ENCODE data around the gene EHD4.
A peak's percentile ranks its signal among the peaks of the same experiment; 100 is the strongest.

Gene EHD4

DNA sequence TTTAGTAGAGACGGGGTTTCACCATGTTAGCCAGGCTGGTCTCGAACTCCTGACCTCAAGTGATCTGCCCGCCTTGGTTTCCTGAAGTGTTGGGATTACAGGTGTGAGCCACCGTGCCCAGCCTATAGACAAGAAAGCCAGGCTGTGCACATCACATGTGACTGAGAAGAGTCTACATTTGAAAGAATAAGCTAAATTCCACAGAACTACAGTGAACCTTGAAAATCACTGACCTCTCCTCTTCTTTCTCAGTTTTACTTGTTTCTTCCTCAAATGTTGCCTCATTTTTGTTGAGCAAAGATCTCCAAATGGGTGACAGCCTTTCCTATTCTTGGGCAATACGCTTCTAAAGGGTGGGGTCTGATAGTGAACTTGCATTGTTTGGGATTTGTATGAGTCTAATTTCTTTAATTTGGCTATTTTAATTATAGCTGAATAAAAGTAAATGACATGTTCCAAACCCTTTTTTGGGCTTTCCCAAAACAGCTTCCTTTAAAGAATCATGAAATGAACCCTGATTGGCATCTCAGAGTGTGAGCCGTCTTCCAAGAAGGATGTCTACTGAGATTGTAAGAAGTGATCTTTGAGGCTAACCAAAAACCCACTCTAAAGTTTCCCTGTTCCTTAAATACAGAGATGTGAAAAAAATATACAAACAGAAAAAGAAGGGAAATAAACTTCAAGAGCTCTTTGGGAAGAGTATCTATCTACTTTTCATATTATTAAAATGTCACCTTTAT is 56.9 kb downstream of the EHD4 start:
- no peak for DNase-seq

DNA sequence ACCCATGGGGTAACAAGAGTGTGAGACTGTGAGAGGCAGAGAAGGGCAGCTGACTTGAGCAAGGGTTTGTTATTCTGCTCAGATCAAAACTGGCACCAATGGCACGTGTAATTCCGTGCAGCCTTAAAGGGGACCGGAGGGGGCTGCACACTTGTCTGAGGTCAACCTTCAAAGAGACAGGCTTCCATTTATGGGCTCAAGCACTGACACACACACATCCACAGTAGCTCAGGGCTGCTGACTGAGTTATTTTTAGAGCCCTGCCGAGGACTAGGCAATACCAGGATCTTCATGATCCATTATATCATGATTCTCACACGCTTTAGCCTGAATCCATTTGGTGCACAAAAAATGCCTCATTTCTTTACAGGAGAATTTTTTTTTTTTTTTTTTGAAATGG is 57.9 kb downstream of the EHD4 start:
- DNase-seq: no peak

DNA sequence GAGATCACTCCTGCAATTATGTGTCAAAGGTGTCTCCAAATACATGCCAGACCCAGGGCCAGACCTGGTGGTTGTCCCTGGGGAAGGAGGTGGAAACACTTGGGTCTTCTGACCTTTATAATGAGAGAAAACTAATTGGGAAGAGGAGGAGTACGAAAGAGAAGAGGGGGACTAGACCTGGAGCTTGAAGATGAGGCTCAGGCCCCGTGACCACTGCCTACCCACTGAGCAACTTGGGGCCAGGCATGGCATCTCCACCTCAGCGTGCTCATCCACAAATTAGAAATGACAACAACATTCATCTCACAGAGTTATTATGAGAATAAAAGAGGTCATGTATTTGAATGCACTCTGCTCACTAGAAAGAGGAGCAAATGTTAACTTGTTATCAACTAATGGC is 59.1 kb downstream of the EHD4 start:
- DNase-seq: no peak

DNA sequence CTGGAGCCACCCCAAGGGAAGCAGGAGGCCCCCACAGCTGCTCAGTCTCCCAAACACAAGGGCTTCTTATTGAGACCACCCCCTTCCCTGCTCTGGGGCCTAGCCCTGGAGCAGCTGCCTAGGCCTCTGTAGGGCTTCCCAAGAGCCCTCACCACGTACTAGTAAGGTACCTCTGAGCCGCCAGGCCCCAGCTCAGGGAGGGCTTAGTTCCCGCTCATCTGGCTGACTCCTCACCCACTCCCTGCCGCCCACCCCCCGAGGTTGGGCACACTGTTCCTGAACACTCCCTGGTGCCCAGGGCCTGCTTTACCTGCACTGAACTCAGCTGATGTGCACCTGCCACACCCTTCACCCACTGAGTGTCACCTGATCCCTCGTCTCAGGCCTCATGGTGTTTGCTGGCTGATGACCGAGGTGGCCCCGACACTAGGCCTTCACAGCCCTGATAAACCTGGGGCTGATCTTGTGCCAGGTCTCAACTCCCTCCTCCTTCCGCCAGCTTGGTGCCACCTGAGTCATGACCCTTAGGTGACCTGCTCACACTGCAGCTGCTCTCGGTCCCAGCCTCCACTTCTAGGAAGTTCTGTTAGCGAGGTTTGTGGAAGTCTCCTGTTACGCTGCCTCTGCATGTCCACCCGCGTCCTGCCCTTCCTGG is 60.5 kb downstream of the EHD4 start:
- DNase-seq: no peak

DNA sequence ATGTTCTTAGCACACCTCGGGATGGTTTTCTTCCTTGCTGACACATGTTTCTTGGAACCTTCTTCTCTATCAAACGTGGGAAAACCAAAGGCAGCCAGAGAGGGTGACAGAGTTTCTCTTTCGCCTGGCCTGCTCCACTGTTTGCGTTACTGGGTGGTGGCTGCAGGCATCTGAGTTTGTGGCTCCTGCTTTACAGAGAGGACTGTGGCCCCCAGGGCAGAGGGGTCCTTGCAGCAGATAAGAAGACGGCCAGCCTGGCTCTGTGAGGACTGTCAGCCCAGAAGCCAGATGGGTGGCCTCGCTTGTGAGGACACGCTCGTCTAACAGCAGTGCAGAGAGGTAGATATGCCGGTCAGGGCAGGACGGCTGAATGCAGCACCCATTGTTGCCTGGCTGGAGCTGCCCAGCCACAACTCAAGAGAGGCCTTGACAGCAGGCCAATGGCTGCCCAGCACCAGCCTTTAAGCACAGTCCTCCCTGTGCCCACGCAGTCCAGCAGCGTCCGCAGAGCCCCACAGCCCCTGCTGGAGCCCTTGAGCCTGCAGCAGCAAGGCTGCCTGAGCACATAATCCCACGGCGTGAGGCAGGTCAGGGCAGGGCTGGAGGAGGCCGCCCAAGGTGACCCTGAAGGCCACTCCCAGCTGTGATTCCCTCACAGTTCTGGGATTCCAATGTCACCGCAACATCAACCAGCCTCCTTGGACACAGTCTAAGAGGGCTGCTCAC is 63.5 kb downstream of the EHD4 start:
- no peak for DNase-seq

DNA sequence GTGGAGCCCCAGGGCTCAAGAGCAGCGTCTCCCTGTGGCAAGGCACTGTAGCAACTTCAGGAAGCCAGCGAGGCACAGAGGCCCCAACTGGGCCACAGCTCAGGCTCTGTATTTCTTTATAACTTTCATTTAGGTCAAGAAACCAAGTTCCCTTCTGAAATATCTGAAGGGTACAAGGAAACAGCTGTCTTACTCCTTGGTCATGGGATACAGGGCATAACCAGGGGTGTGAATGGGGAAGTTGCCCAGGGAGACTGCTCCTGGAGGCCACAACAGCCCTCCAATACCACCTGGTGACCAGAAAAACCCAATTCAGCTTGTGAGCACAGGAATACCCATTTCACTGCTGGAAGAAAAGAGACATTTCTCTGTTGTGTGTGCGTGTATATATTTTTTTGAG is 65.2 kb downstream of the EHD4 start:
- no peak for DNase-seq

- no peak for DNase-seq
Observed at GRCh38 chr15:41906608-41907007, 65.7 kb downstream of the EHD4 start.

DNA sequence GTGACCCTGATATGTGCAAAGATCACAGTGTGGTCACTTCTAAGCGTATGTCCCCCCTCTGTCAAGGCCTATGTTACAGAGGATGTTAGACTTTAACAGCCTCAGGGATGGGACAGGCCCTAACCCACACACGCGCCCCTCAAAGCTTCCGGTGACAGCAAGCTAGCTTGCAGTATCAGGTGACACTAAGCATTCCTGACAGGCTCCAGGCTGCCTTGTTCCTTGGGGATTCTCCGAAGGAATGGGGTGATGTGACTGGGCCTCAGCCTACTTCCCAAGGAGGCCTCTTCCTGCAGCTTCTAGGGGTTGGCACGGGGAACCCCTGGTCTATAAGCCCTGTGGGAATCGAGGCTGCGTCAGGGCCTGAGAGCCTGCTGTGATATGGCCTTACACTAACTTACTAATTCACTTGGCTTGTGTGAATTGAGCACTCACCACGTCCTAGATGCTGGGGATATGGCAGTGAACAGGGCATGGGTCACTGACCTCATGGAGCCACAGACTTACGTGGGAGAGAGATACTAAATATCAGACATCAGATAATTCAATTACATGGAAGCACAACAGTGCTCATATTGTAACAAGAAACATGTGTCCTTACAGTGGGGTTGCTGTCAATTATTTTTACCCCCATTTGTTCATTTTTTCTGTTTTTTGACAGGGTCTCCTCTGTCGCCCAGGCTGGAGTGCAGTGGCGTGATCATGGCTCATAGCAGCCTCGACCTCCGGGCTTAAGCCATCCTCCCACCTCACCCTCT is 67.1 kb downstream of the EHD4 start:
- no peak for DNase-seq

DNA sequence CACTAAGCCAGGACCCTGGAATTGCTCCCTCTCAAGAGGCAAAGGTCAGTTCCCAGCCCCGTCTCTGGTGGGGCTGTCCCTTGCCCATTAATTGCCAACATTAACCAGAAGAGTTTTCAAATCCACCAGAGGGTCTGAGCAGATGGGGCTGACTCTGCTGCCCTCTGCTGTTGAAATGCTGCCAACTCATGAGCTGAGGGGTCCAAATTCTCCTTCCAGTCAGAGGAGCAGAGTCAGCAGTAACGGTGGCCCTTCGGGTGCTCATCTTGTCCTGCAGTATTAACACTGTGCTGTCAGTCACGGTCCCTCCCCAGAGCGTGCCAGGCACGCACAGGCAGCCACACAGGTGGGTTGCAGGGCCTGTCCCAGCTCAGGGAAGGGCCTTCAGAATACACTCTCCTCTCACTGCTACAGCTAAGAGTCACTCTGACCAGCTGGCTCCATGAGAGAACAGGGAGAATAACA is 67.8 kb downstream of the EHD4 start:
- DNase-seq: peak; percentile 72

DNA sequence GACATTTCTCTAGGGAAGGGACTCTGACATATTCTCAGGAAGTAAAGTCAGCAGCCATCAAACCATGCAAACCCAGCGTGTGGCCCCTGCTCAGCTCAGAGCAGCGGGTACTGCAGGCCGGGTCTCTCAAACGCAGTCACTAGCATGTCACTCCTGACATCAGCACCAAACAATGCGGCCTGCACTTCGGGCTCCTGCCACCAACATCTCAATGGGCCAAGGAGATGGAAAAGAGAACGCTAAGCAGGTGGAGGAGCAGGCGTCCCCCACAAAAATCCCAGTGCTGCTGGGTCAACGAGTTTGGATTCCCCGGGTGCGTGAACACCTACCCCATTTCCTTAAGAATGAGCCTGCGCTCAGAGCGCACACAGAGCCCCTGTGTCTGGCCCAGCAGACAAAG is 68.6 kb downstream of the EHD4 start:
- no peak for DNase-seq

GRCh38 chr15:41901431-41901830 is 70.9 kb downstream of the EHD4 start:
- no peak for DNase-seq

DNA sequence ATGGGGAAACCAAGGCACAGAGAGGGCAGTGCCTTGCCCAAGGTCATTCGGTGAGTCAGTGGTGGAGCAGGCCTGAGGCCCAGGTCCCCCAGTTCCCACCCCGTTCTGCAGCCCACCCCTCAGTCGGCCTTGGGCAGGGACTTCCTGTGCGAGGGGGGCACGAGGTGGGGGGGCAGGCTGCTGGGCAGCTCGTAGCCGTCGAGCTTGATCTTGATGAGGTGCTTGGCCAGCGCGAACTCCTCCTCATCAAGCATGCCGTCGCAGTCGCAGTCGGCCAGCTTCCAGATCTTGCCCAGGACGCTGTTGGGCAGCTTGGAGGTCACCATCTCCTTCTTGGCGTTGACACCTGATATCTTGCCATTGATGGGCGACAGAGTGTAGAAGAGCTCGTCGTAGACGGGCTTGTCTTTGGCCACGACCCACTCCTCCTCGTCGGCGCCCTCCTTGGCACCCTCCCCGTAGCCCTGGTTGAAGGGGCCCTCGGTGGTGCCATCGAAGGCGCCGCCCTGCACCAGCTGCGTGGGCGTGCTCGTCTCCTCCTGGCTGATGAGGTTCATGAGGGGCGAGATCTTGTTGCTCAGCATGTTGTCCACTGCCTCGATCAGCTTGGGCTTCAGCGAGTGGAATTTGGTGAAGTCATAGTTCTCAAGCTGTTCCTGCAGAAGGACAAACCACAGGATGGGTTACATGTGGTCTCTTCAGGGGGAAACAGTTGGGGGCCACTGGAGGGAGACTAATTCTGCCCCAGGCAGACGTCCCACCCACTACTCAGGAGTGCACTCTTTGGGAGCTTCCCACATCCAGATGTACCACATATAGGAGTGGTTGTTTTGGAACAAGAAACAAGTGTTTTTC is 71.6 kb downstream of the EHD4 start:
- DNase-seq: no peak

DNA sequence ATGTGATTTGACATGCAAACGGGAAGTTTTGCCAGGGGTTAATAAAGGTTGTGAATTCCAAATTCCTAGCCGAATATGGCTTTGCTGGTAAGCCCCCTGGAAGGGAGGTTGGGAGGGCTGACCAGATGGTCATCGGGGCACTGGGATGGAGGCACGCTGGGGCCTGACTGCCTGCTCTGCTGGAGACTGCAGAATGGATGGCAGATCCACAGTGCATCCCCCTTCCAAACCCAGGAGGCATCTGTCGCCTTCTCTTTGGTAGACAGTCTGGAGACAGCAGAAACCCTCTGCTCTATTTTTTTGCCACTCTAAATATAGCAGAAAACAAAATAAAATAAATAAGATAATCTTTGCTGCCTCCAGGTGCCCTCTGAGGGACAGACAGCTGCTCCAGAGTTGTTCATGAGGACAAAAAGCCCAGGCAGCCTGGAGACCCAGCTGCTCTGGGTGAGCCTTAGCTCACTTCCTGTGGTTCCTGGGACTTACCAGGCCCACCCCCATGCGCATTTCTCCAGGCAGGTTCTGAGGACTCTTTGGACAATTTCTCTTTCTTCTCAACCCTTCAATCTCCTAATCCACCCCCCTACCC is 72.4 kb downstream of the EHD4 start:
- no peak for DNase-seq

- no peak for DNase-seq
Observed at GRCh38 chr15:41897363-41897799, 75.0 kb downstream of the EHD4 start.

- DNase-seq: no peak
Observed at GRCh38 chr15:41896566-41896965, 75.8 kb downstream of the EHD4 start.

DNA sequence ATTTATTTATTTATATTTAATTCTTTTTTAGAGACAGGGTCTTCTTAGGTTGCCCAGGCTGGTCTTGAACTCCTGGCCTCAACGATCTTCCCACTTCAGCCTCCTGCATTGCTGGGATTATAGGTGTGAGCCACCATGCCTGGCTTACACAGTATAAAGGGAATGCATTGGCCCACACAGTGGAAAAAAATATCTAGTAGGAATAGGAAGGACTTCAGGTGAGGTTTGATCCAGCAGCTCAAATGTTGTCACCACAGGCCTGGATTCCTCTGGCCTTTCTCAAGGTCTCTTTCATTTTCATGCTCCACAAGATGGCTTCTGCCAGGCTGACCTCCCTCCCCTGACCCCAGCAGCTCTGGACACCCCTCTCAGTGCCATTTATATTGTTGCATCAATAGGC is 76.4 kb downstream of the EHD4 start:
- no peak for DNase-seq

DNA sequence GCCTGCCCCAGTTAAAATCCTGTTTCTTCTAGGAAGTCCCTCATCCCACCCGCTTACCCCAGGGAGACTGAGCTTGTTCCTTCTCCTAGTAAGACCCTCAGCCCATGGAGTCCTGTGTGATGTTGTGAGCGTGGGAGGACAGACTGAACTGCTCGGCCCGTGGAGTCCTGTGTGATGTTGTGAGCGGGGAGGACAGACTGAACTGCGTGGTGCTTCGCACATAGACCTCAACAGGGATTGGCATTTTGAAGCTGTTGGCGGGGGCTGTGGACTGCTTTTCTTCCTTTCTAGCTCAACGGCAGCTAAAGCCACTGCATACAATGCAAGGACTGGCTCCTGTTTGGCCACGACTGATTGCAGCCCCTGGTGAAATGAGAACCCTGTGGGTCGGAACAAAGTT is 76.9 kb downstream of the EHD4 start:
- no peak for DNase-seq

GRCh38 chr15:41894791-41895463 is 77.4 kb downstream of the EHD4 start:
- peak; percentile 94 for DNase-seq

GRCh38 chr15:41894251-41894790 is 78.0 kb downstream of the EHD4 start:
- no peak for DNase-seq

GRCh38 chr15:41893422-41894250 is 78.7 kb downstream of the EHD4 start, which contains the start of gene SPTBN5:
TSS of gene SPTBN5 (minus strand) at chr15:41894053. CDS start at chr15:41893497, 556 bp downstream.
- DNase-seq: no peak
